DMS79 treated with DMSO at 0.1 percent for 48 hours (cell line): ENCODE results near the gene CDC34.

Source experiments
- DNase-seq: peaks from one replicate; lab custom pipeline; 2025; lab: John Stamatoyannopoulos, UW

Gene CDC34

GRCh38 chr19:519449-519865 lies 12.1 kb upstream of the CDC34 start:
- DNase-seq: no peak

- DNase-seq: no peak
Observed at GRCh38 chr19:522726-523125, 8.8 kb upstream of the CDC34 start.

- DNase-seq: no peak
Observed at GRCh38 chr19:524062-524674, 7.4 kb upstream of the CDC34 start.

- no peak for DNase-seq
Observed at GRCh38 chr19:525029-525428, 6.5 kb upstream of the CDC34 start.

GRCh38 chr19:525857-526419 lies 5.6 kb upstream of the CDC34 start:
- DNase-seq: no peak

- DNase-seq: no peak
Observed at GRCh38 chr19:530134-531008, 1.2 kb upstream of the CDC34 start.

- DNase-seq: peak; percentile 68
Observed at GRCh38 chr19:531009-531752, 379 bp upstream of the CDC34 start.

- peak; percentile 33 for DNase-seq
Observed at GRCh38 chr19:532561-533363, 1.2 kb downstream of the CDC34 start.

GRCh38 chr19:533364-534058 lies 2.0 kb downstream of the CDC34 start:
- DNase-seq: no peak

- no peak for DNase-seq
Observed at GRCh38 chr19:534088-534487, 2.5 kb downstream of the CDC34 start.

- DNase-seq: no peak
Observed at GRCh38 chr19:535017-535835, 3.7 kb downstream of the CDC34 start.

GRCh38 chr19:536031-536880 lies 4.7 kb downstream of the CDC34 start:
- no peak for DNase-seq

GRCh38 chr19:536881-537404 lies 5.4 kb downstream of the CDC34 start:
- no peak for DNase-seq

- no peak for DNase-seq
Observed at GRCh38 chr19:538641-539428, 7.3 kb downstream of the CDC34 start.

GRCh38 chr19:539429-540030 lies 8.0 kb downstream of the CDC34 start:
- DNase-seq: no peak

- no peak for DNase-seq
Observed at GRCh38 chr19:540867-541637, 9.5 kb downstream of the CDC34 start.

- no peak for DNase-seq
Observed at GRCh38 chr19:541699-542098, 10.1 kb downstream of the CDC34 start.
